Fibroblast of villous mesenchyme (primary cell): Measurements from ENCODE around the gene VPS4B. TPM values are rescaled to one million over a fixed set of nuclear protein-coding genes. Genes with fewer than 3 reads are reported as not detected.

Experiments used
- DNase-seq: peaks from one replicate; pipeline ENCODE4 v3.0.0-alpha.2; 2010; ENCODE audit warnings: low read depth
- H3K4me3 ChIP-seq: 2 replicates; pipeline ENCODE4 v1.5.1; 2011; ENCODE audit warnings: low read depth, mild to moderate bottlenecking, low read length
- CTCF ChIP-seq: IDR thresholded peaks from 2 replicates; pipeline ENCODE4 v1.5.1; 2012; ENCODE audit warnings: low read depth, mild to moderate bottlenecking, low read length; ENCODE audit not compliant: insufficient read depth
- total RNA-seq: library from RNA; depleted of rRNA; stranded (reverse); fragments of >200 nt; gene quantifications from 2 replicates; pipeline ENCODE4 v1.2.3, GENCODE V29; 2012

The VPS4B gene
- total RNA-seq, 1 donor = 47.5 TPM

- no peak overlapping the region for H3K4me3 ChIP-seq
- no peak for TF ChIP-seq CTCF
- no peak for DNase-seq
Observed at GRCh38 chr18:63412953-63413352, 9.3 kb downstream of the VPS4B start.

GRCh38 chr18:63410792-63411191 is 11.5 kb downstream of the VPS4B start:
- TF ChIP-seq CTCF = no peak
- DNase-seq = peak; percentile 71
- no peak overlapping the region for H3K4me3 ChIP-seq

GRCh38 chr18:63409301-63409700 is 13.0 kb downstream of the VPS4B start:
- TF ChIP-seq CTCF = no peak
- no peak overlapping the region for H3K4me3 ChIP-seq
- no peak for DNase-seq

DNA sequence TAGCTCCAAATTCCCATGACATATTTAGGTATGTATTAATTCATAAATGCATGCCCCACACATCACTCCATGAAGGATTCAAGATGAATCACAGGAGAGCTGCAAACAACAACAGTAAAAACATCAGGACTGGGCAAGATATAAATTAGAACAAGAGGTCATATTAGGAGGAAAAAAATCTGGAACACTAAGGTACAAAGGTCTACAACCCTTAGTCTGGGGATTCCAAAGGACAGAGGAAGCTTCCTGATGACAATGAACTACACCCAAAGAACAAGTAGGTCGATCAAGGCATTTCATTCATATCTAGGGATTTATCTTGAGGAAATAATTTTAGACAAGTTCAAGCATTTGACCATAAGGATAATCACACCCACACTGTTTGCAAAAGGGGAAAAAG is 14.5 kb downstream of the VPS4B start:
- no peak for DNase-seq
- no peak overlapping the region for H3K4me3 ChIP-seq
- no peak for TF ChIP-seq CTCF

- no peak for DNase-seq
- H3K4me3 ChIP-seq = no peak overlapping the region
Observed at GRCh38 chr18:63405986-63406385, 16.3 kb downstream of the VPS4B start.

GRCh38 chr18:63402246-63403162 is 19.8 kb downstream of the VPS4B start:
- TF ChIP-seq CTCF = no peak
- no peak for DNase-seq
- no peak overlapping the region for H3K4me3 ChIP-seq

More at GRCh38 chr18:63405986-63406385, 16.3 kb downstream of the VPS4B start:
- TF ChIP-seq CTCF = no peak
